Hematopoietic multipotent progenitor cell treated with erythropoietin and hydrocortisone succinate and interleukin-3 and kit ligand, for 8 days (in vitro differentiated cells): ENCODE measurements around the gene LRRC3B.

Experiments
- DNase-seq: peaks from one replicate; pipeline ENCODE4 v3.0.0-alpha.2; 2015

LRRC3B gene

DNA sequence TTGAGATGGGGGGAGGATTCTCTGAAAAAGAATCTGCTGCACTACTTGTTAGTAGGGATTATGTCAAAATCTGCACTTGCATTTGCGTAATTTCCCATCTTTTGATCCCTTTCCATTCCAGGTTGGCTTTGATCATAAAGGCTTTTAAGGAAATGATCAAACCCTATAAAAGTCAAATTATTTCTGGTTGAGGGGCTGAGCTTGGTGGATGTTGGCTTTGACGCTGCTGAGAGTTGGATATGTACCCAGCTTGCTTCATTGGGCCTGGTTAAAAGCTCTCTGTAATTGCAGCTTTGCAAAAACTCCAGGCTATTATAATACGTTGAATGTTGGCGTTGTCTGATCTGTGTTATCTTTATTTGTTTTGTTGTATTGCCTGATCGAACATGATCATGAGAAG lies 12.0 kb downstream of the LRRC3B start:
- no peak for DNase-seq

DNA sequence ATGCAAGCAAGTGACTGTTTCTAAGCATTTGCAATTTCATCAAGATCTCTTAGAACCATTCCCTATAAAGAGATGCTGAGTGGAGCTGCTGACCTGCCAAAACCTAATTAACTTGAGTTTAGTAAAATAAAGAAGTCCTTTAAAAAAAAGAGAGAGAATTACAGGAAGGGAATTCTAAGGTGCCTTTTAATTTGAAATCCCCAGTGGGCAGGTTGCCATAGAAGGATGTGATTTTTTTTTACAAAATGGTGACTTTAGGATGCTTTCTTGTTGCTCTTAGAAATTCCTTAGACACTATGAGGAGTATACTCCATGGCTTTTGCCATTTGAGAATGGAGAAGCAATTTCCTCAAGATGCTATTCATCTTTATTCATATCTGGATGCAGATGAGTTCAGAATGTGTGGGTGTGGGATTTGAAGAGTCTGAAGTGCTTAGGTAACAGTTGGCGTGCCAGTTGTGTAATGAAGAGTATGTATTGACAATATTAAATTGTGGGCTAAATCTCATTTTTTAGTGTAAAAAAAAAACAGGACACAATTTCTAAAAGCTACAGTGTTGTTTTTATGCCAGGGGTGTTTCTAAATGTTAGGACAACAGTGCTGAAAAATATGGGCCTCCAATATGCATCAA lies 13.6 kb downstream of the LRRC3B start:
- no peak for DNase-seq

- no peak for DNase-seq
These were observed 15.1 kb downstream of the LRRC3B start for GRCh38 chr3:26637698-26638097.

GRCh38 chr3:26638113-26638512 lies 15.5 kb downstream of the LRRC3B start:
- no peak for DNase-seq

DNA sequence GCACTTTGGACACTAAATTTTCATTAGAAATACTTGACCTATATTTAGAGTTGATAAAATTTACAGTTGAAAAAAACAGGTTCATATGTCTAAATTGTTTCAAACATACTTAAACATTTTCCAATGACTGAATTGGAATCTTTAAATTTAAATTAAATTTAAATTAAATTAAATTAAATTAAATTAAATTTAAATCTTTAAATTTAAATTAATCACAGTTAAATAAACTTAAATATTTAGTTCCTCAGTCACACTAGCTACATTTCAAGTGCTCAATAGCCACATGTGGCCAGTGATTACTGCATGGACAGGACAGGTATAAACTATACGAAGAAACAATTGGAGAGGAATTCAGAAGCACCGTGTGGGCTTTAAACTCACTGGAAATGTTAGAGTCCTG lies 16.8 kb downstream of the LRRC3B start:
- no peak for DNase-seq

GRCh38 chr3:26647078-26647477 lies 24.5 kb downstream of the LRRC3B start:
- no peak for DNase-seq

DNA sequence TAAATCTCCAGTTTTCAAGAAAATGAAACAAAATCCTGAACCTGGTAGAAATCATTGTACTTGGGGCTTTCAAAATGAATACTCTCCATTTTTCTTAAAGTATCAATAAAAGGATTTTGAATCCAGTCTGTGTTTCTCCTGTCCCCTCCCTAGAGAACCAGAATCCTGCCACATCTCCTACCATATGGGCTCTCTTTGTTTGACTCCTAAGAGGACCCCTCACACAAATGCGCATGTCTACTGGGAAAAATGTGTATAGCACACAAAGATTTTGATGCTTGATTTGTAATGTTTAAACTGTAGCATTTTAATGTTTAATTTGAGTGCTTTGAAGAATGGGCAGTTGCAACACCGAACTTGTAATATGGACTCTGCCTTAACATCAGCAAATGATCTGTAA lies 25.9 kb downstream of the LRRC3B start:
- no peak for DNase-seq

GRCh38 chr3:26652164-26652563 lies 29.6 kb downstream of the LRRC3B start:
- DNase-seq, result no peak

- DNase-seq, result no peak
These were observed 31.3 kb downstream of the LRRC3B start for GRCh38 chr3:26653811-26654425.

GRCh38 chr3:26655231-26655630 lies 32.7 kb downstream of the LRRC3B start:
- no peak for DNase-seq

GRCh38 chr3:26657348-26657976 lies 34.9 kb downstream of the LRRC3B start:
- DNase-seq, result no peak

- no peak for DNase-seq
These were observed 45.6 kb downstream of the LRRC3B start for GRCh38 chr3:26668171-26668570.

DNA sequence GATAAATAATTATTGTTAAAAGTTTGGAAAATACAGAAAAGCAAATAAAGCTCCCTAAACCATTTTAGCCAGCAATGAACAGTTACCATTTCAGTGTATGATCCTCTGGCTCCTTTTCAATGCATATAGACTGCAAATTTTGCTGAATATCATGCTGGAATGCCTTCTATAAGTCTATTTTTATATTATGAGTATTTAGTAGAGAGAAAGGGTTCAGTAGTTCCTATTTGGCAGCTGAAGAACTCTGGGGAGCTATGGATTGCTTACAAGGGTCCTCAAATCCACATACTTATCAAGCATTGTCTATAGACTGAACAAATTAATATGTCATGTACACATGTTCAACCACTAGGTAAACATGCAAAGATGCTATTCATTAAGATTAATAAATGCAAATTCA lies 46.1 kb downstream of the LRRC3B start:
- no peak for DNase-seq

GRCh38 chr3:26675336-26675735 lies 52.8 kb downstream of the LRRC3B start:
- no peak for DNase-seq

GRCh38 chr3:26681632-26682031 lies 59.1 kb downstream of the LRRC3B start:
- no peak for DNase-seq

DNA sequence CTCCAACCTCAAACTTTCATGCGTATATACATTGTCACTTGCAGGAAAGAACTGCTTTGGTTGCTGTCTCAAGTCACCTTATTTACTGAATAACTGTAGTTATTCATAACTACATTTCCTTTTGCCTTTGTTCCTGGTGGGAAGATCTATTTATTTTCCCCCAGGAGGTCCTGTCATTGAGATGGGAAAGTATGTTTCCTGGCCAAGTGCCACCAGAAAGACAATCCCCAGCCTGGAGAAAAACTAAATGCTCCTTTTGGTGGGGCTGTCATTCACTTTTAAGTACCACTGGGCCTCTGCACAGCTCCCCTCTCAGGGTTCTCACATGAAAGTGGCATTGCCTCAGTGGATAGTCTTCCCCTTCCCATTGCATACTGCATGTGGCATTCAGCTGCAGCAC lies 59.8 kb downstream of the LRRC3B start:
- DNase-seq, result no peak

- no peak for DNase-seq
These were observed 61.3 kb downstream of the LRRC3B start for GRCh38 chr3:26683902-26684301.

- DNase-seq, result no peak
These were observed 64.9 kb downstream of the LRRC3B start for GRCh38 chr3:26687466-26687865.

DNA sequence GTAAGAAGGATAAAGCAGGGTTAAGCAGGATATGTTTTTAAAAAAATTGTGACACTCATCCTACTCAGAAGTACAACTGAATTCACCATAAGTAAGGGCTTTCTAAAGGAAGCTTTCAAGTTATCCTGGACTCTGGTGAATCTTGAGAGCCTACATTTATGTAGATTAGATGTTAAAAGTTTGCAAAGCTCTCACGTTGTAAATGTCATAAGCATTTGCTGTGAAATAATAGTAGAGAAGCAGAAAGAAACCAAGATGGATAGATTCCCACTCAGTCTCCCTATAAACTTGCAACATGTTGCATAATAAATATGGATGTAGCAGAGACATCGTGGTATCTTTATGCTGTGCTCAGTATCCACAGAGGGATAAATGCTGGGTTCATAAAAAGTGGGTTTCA lies 77.0 kb downstream of the LRRC3B start:
- no peak for DNase-seq

GRCh38 chr3:26703519-26703918 lies 80.9 kb downstream of the LRRC3B start:
- DNase-seq, result no peak

- no peak for DNase-seq
These were observed 82.2 kb downstream of the LRRC3B start for GRCh38 chr3:26704736-26705135.

DNA sequence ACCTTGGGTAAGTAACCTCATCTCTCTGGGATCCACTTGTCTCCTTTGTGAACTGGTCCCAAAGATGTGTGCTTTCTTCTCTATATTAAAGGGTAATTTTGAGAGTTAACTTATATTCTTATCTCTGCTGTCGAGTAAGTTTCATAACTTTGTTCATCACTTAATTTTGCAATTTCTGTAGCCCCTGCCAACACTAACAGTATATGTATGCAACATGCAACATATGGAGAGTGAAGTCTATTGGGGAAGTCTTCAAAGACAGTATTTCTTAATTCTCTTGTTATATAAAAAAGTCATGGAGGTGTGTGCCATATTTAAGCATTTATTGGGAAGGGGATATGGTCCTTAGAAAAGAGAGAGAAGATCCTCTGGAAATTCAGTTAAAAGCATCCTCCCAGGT lies 85.9 kb downstream of the LRRC3B start:
- no peak for DNase-seq

DNA sequence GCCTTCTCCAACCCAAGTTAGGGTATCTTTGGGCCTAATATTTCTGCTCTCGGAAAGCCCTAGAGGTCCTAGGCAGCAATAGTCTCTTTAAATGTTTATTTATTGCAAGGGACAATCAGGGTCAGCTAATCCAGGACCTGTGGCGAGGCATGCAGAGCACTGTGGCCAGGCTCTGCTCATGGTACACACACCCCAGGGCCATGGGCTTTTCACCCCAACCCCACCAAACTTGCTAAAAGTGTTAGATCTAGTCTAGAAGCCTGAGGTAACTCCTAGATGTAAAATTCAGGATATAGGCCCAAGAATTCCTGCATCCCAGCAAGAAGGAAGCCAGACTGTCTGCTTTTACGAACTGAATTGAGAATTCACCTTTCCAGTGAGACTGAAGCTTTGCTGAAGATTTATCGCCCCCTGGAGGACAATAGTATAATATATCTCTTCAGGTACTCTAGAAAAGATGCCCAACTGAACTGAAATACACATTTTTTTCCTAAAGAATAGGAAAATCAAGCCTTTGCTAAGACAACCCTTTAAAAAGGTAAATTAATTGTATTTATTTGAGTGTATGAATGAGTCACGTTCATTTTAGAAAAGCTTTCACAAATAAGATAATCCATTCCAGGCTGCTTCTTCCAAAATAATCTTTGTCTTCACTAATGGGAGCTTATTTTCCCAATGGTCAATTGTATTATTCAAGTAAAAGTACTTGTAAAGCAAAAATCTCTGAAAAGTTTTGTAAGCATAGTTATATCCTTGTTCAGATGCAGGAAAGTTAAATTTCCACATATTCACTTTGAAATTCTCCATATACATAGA lies 89.8 kb downstream of the LRRC3B start:
- peak; percentile 40 for DNase-seq

- DNase-seq, result no peak
These were observed 90.5 kb downstream of the LRRC3B start for GRCh38 chr3:26713091-26713490.
